CD4-positive, alpha-beta T cell treated with Interleukin-17A for 1 hour (primary cell): Measurements from ENCODE around the gene MDGA2.

Source experiments
- DNase-seq: peaks from one replicate; pipeline ENCODE4 v3.0.0-alpha.2; 2020

MDGA2 gene

DNA sequence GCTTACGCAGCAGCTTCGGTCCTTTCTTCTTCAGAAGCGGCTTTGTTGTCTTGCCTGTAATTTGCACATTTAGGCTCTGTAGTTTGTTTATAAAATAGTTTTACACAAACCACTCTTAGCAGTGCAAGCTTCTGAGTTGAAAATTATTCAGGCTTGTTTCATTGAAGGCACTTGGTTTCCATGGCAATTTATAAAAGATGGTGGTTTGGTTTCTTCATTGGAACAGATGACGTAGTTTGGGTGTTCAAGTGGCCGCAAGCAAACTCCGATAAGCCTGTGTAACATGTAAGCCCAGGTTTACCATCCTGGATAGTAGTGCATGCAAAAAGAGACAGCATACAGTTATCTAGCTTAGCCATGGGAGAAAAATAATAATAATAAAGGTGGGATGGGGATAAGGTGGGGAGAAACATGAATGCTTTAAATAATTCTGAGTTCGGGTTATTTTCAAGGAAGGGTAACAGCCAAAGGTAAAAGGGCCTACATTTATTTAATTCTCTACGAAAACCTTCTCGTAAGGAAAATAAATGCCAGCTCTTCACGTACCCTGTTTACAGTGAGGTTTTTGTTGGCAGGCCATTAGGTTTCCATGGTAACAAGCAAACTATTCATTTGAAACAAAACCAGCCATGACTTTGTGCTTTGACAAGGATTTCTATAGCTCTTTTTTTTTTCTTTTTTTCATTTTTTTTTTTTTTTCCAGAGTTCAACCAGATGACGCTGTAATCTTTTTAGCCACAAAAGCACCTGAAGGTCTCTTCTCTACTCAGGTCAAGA, 834.3 kb downstream of the MDGA2 start:
- no peak for DNase-seq

DNA sequence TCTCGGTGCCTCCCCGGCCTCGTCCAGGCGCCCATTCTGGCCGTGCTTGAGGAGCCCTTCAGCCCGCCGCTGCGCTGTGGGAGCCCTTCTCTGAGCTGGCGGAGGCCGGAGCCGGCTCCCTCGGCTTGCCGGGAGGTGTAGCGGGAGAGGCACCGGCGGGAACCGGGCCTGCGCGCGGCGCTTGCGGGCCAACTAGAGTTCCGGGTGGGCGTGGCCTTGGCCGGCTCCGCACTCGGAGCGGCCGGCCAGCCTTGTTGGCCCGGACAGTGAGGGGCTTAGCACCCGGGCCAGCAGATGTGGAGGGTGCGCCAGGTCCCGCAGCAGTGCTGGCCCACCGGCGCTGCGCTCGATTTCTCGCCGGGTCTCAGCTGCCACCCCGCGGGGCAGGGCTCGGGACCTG, 855.1 kb downstream of the MDGA2 start:
- DNase-seq, result no peak

DNA sequence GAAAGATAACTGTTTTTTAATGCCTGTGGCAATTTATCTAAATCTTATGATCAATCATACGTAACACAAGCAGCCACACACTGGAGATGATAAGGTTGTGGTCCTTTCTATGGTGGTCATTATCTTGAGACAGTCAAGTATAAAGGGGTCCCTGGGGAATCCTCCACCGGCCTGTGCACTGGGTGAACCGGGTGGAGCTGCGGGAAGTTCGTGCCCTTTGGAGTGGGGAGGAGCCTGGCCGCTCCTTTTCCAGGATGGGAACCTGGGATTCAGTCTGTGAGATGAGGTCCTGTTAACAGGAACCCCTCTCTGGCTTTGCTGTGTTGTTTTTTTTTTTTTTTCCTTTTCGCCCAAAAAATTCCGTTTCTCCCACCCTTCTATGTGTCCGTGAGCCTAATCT, 856.3 kb downstream of the MDGA2 start:
- DNase-seq, result no peak

DNA sequence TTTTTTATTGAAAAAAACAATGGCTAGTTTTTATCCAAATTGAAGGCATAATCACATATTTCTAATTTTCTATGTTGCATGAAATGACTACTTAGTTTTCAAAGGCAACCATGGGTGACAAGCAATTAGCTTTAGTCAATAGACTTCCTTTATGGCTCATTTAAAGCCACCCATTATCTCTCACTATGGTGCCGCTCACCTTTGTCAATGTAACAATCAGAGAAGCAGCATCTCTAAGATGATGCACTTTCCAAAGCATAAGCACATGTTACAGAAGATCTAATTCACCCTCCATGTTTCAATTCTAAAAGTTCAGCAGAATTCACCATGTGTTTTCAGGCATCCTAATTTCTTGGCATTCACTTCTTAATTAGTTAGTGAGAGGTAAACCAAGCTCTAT, 857.3 kb downstream of the MDGA2 start:
- no peak for DNase-seq

DNA sequence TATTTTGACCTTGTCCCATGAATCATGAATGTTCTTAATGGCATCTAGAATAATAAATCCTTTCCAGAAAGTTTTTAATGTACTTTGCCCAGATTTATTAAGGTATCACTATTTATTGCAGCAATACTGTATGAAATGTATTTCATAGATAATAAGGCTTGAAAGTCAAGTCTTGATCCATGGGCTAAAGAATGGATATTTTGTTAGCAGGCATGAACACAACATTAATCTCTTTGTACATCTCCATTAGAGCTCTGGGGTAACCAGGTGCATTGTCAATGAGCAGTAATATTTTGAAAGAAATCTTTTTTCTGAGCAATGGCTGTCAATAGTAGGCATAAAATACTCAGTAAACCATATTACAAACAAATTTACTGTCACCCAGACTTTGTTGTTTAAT, 882.3 kb downstream of the MDGA2 start:
- DNase-seq, result no peak
